ENCODE data around the gene JUP. TPM values are rescaled to one million over a fixed set of nuclear protein-coding genes. Genes with fewer than 3 reads are reported as not detected.

The JUP gene
- total RNA-seq, 1 experiment from 2014 or later: 705 TPM

DNA sequence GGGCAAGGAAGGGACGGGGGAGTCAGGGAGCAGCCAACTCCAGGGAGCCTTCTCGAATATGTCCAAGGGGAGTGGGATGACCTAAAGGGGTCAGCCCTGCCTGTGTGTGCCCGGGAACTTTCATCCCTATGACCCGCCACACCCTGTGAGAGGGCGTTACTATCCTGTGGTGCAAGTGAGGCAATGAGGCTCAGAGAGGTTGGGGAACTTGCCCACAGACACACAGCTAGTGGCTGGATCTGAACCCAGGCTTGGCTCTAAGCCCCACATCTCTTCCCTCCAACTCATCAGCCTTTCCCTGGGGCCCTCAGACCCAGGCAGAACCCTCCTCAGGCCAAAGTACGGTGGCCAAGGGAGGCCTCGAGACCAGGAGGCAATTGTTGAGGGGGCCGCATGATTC is 23.2 kb downstream of the JUP start:
- no TSS peak for BruUV-seq (replicated peaks)
- H3K4me1 Mint-ChIP-seq (ENCODE audit: low read depth, unreplicated experiment): peaks cover 8% of the 10 kb centered on the region
- no peak for DNase-seq
- TF ChIP-seq, protein P1, sequence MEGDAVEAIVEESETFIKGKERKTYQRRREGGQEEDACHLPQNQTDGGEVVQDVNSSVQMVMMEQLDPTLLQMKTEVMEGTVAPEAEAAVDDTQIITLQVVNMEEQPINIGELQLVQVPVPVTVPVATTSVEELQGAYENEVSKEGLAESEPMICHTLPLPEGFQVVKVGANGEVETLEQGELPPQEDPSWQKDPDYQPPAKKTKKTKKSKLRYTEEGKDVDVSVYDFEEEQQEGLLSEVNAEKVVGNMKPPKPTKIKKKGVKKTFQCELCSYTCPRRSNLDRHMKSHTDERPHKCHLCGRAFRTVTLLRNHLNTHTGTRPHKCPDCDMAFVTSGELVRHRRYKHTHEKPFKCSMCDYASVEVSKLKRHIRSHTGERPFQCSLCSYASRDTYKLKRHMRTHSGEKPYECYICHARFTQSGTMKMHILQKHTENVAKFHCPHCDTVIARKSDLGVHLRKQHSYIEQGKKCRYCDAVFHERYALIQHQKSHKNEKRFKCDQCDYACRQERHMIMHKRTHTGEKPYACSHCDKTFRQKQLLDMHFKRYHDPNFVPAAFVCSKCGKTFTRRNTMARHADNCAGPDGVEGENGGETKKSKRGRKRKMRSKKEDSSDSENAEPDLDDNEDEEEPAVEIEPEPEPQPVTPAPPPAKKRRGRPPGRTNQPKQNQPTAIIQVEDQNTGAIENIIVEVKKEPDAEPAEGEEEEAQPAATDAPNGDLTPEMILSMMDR (IDR thresholded peaks at IDR 0.05; ENCODE audit: unreplicated experiment): no peak
- peaks cover 100% of the 10 kb centered on the region for H3K36me3 Mint-ChIP-seq (ENCODE audit: insufficient read depth, unreplicated experiment)
- intact Hi-C loops (cut with micrococcal nuclease; ENCODE audit: unreplicated experiment): no loop called here
- no peaks in the 10 kb centered on the region for H3K27me3 Mint-ChIP-seq (ENCODE audit: unreplicated experiment)
- H3K4me3 Mint-ChIP-seq (ENCODE audit: low read depth, unreplicated experiment): no peak overlapping the region
- no peaks in the 10 kb centered on the region for H3K9me3 Mint-ChIP-seq (ENCODE audit: low read depth, unreplicated experiment)
- H3K27ac Mint-ChIP-seq (ENCODE audit: unreplicated experiment): peak overlapping the region; percentile 16
- CTCF ChIA-PET: interaction anchor here (1.6 kb wide), 1 partner anchor 23 kb away, joined by 6 read pairs; the partner anchor contains the start of gene JUP

DNA sequence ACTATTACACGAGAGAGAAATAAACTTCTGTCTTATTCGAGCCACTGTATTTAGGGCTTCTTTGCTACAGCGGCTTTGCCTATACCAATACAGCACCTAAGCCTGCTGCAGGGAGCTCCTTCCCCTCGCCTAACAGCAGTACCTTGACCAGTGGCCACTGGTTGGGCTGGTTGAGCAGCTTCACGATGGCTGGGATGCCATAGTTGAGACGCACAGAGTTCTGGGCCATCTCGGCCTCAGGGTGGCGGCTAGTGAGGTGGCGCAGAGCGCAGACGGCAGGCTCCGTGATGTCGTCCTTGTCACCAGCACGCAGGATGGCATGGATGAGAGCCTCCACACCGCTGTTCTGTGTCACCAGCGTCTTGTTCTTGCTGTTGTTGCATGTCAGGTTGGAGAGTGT is 23.7 kb downstream of the JUP start:
- BruUV-seq (replicated peaks): no TSS peak
- H3K4me3 Mint-ChIP-seq (ENCODE audit: low read depth, unreplicated experiment): no peak overlapping the region

DNA sequence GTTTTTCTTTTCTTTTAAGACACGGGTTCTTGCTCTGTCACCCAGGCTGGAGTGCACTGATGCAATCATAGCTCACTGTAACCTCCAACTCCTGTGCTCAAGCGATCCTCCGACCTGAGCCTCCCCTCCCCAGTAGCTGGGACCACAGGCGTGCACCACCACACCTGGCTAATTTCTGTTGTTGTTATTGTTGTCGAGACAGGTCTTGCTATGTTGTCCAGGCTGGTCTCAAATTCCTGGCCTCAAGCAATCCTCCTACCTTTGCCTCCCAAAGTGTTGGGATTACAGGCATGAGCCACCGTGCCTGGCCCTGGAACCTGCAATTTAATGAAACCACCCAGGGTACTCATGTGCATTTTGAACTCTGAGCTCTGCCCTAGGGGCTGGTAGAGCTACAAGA is 24.1 kb downstream of the JUP start:
- CTCF ChIA-PET: interaction anchor here (0.7 to 1.1 kb wide), 4 partner anchors 15 to 24 kb away, joined by 3 to 6 read pairs (median 4); partner anchors contain the start of gene JUP
- intact Hi-C loops (cut with micrococcal nuclease; ENCODE audit: unreplicated experiment): no loop called here
- Mint-ChIP-seq H3K36me3 (ENCODE audit: insufficient read depth, unreplicated experiment) (peaks cover 100% of the 10 kb centered on the region), H3K27ac (ENCODE audit: unreplicated experiment) (peak overlapping the region; percentile 16), H3K4me3 (ENCODE audit: low read depth, unreplicated experiment) (no peak overlapping the region), H3K4me1 (ENCODE audit: low read depth, unreplicated experiment) (peaks cover 2% of the 10 kb centered on the region), H3K27me3 (ENCODE audit: unreplicated experiment) (no peaks in the 10 kb centered on the region), H3K9me3 (ENCODE audit: low read depth, unreplicated experiment) (no peaks in the 10 kb centered on the region)
- no TSS peak for BruUV-seq (replicated peaks)
- no peak for DNase-seq
- TF ChIP-seq, protein P1 (IDR thresholded peaks at IDR 0.05; ENCODE audit: unreplicated experiment): no peak

More for the DNA sequence above, 23.7 kb downstream of the JUP start:
- intact Hi-C loops (cut with micrococcal nuclease; ENCODE audit: unreplicated experiment): no loop called here
- peak overlapping the region; percentile 16 for H3K27ac Mint-ChIP-seq (ENCODE audit: unreplicated experiment)
- H3K27me3 Mint-ChIP-seq (ENCODE audit: unreplicated experiment): no peaks in the 10 kb centered on the region
- TF ChIP-seq, protein P1 (IDR thresholded peaks at IDR 0.05; ENCODE audit: unreplicated experiment): no peak
- DNase-seq: no peak
- H3K9me3 Mint-ChIP-seq (ENCODE audit: low read depth, unreplicated experiment): no peaks in the 10 kb centered on the region
- H3K36me3 Mint-ChIP-seq (ENCODE audit: insufficient read depth, unreplicated experiment): peaks cover 100% of the 10 kb centered on the region
- CTCF ChIA-PET: interaction anchor here (0.8 to 1.1 kb wide), 3 partner anchors 15 to 24 kb away, joined by 3 to 6 read pairs (median 4); partner anchors contain the start of gene JUP
- H3K4me1 Mint-ChIP-seq (ENCODE audit: low read depth, unreplicated experiment): peaks cover 6% of the 10 kb centered on the region

DNA sequence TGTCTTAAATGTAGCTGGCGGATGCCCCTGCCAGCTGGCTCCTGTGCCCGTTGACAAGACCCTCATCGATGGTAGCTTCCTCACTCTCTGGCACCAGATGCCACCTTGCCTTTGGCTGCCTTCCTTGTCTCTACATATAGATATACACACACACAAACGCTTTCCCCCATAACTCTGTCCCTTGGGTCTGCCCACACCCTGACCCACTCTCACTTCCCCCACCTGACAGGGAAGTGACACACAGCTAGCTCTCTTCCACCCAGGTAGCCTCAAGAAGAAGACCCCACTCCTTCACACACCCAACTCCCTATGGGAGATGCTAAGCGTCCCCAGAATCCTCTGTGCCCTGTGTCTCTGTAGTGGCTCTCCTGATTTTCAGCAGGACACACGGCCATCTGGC is 25.6 kb downstream of the JUP start:
- TF ChIP-seq, protein P1 (IDR thresholded peaks at IDR 0.05; ENCODE audit: unreplicated experiment): no peak
- Mint-ChIP-seq H3K27ac (ENCODE audit: unreplicated experiment) (peak overlapping the region; percentile 6), H3K4me1 (ENCODE audit: low read depth, unreplicated experiment) (no peaks in the 10 kb centered on the region), H3K9me3 (ENCODE audit: low read depth, unreplicated experiment) (no peaks in the 10 kb centered on the region), H3K36me3 (ENCODE audit: insufficient read depth, unreplicated experiment) (peaks cover 99% of the 10 kb centered on the region), H3K4me3 (ENCODE audit: low read depth, unreplicated experiment) (no peak overlapping the region), H3K27me3 (ENCODE audit: unreplicated experiment) (no peaks in the 10 kb centered on the region)
- no peak for DNase-seq
- no TSS peak for BruUV-seq (replicated peaks)
- CTCF ChIA-PET: interaction anchor here (0.6 to 1.2 kb wide), 2 partner anchors 26 to 346 kb away, joined by 3 read pairs; partner anchors contain the start of gene JUP
- intact Hi-C loops (cut with micrococcal nuclease; ENCODE audit: unreplicated experiment): no loop called here
